GM21825 (cell line): ENCODE results near the gene INSL4.

Experiments used
- ATAC-seq: cut with Tn5 transposase; IDR thresholded peaks from one replicate; pipeline ENCODE4 v1.9.1; 2021; ENCODE audit warnings: mild to moderate bottlenecking, moderate library complexity; ENCODE audit not compliant: unreplicated experiment

INSL4 gene

DNA sequence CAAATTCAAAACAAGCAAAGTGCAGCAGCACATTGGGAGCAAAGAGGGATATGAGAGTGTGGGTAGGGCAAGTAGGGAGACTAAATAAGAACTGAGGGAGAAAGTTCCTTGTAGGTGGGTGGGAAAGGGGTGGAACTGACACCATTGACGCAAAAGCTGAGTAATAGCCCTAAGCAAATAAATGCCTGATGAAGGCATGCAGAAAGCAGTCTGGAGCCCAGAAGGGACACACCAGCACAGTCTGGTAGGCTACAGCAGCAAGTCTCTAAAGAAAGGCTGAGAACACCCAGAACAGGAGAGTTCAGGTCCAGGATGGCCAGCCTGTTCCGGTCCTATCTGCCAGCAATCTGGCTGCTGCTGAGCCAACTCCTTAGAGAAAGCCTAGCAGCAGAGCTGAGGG, at the start of gene INSL4:
TSS of gene INSL4 (plus strand) at position 208 of the 400 bp plus-strand sequence. CDS start at position 313, 105 bp downstream.
- no peak for ATAC-seq

DNA sequence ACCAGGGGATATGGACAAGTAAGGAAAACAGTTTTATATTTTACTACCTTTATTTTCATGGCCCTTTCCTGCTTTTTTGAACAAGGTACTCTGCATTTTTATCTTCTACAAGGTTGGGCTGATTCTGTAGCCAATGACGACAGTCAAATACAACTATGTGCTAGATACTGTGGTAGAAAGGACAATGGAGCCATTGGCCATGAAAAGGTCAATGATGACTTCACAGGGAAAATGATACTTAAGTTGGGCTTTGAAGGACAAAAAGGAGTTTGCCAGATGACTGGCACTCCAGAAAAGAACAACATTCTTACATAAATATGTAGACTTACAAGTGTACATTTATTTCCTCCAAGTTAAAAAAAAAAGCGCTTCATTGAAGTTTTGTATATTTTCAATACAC, 46.4 kb upstream of the INSL4 start:
- no peak for ATAC-seq

DNA sequence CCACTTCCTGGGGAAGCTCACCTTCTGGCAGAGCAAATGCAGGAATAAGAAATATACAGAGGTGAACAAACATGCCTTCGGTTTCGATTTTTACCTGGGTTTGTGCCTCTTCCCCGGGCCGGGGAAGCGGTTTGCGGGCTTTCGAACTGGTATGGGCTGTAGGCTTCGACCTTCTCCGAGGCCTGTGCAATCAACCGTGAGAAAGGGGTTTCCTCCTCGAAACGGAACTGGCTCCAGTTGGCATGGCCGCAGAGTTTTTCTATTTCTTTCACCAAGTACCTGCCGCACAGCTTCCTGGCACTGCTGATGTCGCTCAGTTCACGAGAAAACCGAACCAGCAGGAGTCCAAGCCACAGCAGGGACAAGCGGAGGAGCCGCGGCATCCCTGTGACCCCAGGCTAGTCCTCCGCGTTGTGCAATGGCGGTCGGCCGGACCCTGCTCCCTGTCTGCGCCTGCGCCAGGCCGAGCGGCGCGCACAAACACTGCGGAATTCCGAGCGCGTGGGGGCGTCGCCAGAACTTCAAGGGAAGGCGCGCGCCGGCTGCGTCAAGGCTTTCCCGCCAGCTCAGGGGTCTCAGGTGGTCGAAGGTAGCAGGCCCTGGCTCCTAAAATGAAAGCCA, 45.9 kb upstream of the INSL4 start, which contains the start of gene INSL6:
TSS of gene INSL6 (minus strand) at position 420 of the 621 bp plus-strand sequence. CDS start at position 383, 37 bp downstream.
- ATAC-seq: no peak

DNA sequence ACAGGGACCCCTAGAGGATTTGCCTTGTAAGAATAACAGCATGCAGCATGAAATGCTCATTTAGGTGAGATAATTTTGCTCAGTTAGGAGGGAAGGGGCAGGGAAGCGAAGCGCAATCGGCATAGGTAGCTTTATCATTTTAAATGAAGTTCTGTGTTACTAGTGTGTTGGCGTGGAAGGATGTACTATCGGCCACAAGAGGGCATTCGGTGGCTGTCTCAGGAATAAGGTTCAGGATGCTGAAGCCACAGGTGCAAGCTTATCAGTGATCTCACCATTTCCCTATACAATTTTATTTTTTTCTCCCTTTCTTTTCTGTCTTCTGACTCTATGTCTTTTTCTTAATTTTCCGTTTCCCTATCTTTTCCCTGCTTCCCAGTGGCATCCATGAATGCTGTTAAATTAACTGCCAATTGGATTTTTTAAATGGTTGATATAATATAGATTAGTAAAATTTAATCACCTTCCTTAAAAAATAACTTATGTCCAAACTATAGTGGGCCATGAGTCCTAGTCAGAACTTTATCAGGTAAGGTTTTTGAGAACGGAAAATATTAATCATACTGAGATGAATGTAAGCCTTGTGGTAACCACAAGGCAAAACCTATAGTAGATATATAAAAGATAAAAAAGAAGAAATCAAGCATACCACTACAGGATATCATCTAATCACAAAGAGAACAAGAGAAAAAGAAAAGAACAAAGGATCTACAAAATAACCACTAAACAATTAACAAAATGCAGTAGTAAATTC, 44.6 kb upstream of the INSL4 start:
- no peak for ATAC-seq

DNA sequence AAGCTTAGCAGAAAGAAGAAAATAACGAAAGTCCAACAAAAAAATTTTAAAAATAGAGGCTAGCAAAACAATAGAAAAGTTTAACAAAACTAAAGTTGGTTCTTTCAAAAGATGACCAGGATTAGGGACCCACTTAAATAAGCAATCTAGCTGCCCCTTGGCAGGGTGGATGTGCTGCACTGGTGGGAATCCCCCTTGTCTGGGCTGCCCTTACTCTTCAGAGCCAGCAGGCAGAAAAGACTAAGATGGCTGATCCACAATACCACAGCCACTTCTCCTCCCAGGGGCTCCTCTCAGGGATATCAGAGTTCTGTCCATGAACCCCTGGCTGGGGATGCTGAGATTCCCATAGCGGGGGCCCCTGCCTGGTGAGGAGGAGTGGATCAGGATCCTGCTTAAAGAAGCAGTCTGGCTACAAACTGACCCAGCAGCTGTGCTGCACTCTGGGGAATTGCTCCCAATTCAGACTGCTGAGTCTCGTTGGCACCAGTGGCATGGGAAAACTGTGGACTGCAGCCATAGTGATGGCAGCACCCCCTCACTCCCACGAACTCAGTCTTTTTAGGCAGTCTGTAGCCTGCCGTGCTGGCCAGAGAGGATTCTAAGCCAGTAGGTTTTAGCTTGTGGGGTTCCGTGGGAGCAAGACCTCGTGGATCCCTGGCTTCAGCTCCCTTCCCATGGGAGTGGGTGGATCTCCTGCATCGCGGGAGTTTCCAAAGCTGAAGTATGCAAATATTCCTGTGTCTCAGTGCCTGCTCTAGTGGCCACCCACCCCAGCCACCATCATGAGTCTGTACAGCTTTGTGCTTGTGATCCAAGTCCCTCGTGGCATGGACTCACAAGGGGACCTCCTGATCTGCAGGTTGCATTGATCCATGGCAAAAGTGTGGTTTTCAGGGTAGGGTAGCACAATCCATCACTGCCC, 42.9 kb upstream of the INSL4 start:
- no peak for ATAC-seq

DNA sequence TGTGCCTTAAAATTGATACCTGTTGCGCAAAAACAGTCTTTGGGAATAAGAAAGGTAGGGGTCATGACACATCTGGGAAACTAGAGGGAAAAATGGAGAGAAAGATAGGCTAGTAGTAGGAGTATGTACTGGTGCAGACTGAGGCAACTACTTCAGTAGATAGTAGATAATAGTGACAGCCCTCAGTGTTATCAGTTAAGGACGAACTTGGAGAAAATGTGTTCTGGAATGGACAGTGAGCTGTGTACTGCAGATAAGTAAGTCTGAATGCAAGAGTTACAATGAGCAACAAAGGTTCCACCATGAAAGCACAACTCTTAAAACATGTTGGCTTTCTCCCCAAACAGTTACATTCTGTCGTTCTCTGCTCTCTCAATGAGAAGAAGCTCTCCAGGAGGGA, 39.2 kb upstream of the INSL4 start:
- no peak for ATAC-seq

DNA sequence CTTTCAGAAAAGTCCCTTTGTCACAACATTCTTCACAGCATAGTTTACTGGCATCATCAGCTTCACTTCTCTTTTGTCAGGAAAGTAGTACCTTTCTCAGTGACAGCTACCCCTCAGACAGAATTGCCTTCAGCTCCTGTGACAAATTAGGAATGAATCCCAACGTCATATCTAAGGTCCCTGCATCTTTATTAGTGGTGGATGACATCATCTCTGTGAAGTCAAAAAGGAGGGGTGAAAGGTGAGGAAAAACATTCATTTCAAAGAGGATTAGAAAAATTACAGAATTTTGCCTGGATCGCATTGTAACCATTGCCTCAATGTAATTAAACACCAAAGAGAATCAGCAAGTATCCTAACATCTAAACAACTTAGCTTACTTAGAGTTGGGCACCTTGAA, 37.9 kb upstream of the INSL4 start:
- ATAC-seq: no peak

DNA sequence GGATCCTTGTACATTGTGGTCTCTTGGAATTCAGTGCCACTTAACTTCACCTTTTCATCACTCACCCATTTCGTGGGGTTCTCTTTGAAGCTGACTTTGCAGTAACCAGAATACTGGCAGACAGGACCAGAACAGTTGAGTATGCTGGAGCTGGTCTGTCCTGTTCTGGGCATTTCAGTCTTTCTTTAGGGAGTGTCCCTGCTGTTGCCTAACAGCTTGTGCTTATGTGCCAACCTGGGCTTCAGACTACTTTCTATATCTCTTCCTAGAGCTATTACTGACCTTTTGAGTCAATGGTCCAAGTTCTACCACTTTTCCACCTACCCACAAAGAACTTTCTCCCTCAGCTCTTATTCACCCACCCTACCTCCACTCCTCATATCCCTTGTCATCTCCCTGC, 35.8 kb upstream of the INSL4 start:
- ATAC-seq: no peak

DNA sequence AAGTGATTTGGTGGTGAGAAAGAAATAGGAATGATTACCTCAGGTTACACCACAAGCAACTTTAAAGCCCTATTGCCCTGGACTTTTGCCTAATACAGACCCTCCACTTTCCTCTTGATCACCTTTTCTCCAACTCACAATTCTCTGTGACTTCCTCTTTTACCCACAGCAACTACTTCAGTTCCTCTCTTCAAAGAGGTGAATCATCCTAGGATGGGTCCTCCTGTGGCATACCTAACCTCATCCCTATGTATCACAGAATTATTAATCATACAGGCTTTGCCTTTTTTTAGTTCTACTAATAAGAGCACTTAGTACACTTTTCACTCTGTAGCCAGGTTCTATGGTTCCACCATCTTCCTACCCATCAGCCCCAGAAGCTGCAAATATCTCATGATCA, 26.1 kb upstream of the INSL4 start:
- ATAC-seq: no peak

DNA sequence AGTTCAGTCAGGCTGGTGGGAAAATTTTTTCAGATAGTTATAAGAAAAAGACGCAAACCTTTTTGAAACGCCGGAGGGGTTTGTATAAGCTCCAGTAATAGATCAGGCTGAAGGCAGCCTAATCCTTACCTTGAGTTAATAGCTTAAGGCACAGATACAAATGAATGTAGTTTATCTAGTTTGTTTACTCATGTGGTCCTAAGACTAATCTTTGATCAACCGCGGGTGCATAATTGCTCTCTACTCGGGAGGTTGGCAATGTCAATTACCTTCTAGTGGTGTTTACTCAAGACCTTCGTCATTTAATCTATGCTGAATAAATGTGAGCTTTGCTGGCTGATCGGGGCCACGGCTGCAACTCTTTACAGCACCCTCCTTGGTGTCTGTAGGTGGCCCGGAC, 665 bp upstream of the INSL4 start:
- no peak for ATAC-seq

DNA sequence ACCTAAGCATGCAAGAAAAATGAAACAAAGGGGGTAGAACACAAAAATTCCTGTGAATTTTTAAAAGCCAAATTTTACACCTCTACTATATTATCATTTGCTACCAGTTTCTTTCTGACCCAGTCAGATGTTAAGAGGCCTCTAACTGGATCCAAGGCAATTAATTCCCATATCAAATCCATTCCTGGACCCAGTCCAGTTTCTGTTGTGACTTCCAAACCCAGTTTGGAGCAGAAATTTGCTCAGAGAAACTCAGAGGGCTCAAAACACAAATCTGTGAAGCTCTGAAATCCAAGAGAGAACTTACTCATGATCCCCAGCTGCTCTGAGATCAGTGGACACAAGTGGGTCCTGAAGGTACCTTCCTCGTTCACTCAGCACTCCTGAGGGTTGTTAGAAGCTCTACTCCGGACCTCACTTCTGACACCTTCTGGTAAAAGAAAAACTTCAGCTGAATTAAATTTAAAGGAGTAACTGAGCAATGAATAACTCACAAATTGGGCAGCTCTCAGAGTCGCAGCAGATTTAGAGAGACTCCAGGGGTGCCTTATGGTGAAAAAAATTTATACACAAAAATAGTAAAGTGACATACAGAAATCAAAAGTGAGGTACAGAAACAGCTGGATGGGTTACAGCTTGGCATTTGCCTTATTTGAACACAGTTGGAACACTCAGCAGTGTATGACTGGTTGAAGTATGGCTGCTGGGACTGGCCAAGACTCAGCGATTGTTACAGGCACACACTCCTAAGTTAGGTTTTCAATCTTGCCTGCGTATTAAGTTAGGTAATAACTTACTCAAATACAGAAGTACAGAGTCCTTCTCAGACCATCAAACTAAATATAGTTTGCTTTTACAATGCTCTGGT, 32.4 kb downstream of the INSL4 start:
- ATAC-seq: no peak

DNA sequence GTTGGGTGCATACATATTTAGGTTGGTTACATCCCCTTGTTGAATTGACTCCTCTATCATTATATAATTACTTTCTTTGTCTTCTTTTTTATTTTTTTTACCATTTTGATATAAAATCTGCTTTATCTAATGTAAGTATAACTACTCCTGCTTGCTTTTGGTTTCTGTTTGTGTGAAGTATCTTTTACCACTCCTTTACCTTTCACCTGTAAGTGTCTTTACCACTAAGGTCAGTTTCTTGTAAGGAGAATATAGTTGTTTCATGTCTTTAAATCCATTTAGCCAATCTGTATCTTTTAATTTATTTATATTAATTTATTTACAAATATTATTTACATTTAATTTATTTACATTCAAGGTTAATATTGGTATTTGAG, 33.0 kb downstream of the INSL4 start:
- ATAC-seq: no peak

DNA sequence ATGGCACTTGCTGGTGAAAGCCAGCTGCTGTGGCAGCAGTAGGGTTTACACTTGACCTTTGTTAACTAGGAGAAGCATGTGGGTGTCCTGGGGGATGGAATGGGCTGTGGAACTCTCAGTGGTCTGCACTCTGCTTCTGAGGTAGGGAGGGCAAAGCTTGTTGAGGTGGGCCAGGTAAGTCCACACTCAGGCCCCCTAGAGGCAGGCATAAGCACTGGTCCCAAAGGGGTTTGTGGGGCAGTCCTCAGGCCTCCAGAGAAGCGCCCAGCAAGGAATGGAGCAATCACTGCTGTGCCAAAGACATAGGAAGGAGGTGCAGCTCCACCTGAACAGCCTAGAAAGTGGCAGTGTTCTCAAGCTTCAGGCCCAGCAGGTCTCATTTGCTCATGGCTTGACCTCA, 34.7 kb downstream of the INSL4 start:
- ATAC-seq: no peak

DNA sequence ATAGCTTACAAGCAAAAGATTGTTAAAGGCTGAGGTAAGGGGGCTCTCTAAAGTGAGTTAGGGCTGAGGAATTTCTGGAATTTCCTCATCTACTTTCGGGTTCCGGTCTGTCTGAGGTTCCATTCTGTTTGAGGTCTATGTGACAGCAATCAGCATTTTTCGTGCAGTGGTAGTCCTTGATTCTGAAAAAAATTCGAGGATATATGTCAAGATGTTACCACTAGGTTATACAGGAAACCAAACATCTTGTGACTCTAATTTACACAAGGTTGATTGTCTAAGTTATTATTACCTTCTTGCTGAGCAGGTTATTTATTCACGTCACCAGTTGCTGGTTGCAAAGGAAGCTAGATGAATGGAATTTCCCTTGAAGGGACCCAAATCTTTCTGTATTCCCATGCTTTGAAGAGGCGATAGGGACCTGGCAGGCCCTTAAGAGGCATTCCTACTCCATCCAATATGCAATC, 38.1 kb downstream of the INSL4 start:
- no peak for ATAC-seq

DNA sequence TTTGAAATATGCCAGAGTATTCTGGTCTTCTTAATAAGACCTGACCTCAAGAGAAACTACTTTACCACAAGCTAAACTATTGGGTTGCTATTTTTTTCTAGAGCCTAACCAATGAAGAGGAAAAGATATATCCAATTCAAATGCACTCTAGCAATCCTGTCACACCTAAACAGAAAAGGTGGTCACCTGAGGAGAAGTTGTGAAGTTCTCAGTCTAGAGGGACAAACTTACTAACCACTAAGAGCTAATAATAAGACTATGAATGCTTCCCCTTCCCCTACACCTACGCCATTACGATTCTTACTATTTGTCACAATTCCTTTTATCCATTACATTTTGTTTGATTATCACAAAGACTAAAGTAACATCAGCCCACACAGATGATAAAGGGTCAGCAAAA, 43.6 kb downstream of the INSL4 start:
- no peak for ATAC-seq

DNA sequence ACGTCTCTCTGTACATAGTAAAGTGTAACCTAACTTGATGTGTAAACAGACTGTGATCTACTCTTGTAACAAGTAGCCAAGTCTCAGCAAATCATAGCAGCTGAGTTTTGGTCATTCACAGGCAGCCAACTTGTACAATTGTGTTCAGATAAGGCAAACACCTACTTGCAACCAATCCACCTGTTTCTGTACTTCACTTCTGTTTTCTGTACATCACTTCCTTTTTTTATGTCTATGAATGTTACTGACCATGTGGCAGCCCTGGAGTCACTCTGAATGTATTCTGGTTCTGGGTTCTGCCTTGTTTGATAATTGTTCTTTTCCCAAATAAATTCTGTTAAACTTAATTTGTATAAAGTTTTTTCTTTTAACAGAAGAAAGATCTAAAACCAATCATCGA, 47.3 kb downstream of the INSL4 start:
- ATAC-seq: no peak
